ENCODE data around the gene RADIL. TPM values are rescaled to one million over a fixed set of nuclear protein-coding genes. Genes with fewer than 3 reads are reported as not detected.

RADIL gene
- total and polyA plus RNA-seq, 2 donors: 4.9 to 8.0 TPM

DNA sequence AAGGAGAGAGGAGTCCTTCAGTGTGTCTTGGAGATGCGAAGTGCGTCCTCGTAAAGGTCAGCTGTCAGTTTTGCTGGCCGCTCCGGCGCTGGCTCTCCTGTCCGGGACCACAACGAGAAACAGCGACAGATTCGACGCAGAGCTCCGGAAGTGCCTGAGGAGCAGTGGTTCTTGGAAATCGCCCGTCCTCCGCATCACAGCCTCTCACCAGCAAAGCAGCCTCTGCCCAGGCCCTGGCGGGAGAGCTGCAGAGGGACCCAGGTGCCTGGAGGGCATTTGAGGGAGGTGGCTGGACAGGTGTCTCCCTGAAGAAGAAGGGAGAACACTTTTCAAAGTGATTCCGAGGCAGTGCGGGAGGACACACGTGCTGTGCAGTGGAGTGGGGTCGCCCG, 119.7 kb downstream of the RADIL start:
- H3K36me3 ChIP-seq (ENCODE audit: insufficient read depth): peaks cover 11% of the 10 kb centered on the region
- WGBS: 96% methylated on average over 21 of the region's 21 CpGs
- no peaks in the 10 kb centered on the region for H3K4me1 ChIP-seq (ENCODE audit: insufficient read depth)
- H3K4me3 ChIP-seq (ENCODE audit: low read depth, low read length): no peak overlapping the region
- no peak for DNase-seq (ENCODE audit: extremely low spot score)
- H3K27ac ChIP-seq (ENCODE audit: low read depth): no peak overlapping the region

DNA sequence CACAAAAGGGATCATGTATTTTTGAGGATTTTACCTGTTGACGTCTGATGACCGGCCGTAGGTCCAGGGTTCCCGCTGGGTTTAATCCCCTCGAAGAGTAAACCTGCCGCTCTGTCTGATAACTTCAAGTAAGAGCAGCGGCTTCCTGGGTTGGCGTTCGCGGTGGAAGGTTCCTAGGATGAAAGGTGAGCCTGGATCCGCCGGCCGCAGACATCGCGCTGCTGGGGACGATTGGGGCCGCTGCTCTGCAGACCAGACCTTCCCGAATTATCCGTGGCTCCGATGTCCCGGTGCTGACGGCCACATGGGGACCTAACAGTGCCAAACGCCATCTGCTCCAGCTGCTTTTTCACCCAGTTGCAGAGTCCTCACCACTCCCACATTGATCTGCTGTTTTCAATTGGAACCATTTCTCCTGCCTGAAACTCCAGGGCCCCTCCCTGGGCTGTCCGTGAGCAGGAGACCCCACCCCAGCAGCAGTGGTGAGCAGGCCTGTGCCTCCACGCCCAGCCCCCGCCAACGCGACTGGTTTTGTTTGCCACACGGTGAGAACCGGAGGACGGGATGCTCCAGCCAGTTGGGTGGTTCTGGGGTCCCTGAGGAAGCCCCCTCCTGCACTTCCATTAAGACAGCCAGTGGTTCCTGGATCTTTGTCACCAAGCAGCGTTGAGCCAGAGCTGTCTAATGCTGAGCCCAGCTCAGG, 120.3 kb downstream of the RADIL start:
- no peak overlapping the region for H3K4me3 ChIP-seq (ENCODE audit: low read depth, low read length)
- no peak for DNase-seq (ENCODE audit: extremely low spot score)
- H3K36me3 ChIP-seq (ENCODE audit: insufficient read depth): peaks cover 11% of the 10 kb centered on the region
- WGBS: 95% methylated on average over 32 of the region's 32 CpGs
- H3K4me1 ChIP-seq (ENCODE audit: insufficient read depth): no peaks in the 10 kb centered on the region
- no peak overlapping the region for H3K27ac ChIP-seq (ENCODE audit: low read depth)

DNA sequence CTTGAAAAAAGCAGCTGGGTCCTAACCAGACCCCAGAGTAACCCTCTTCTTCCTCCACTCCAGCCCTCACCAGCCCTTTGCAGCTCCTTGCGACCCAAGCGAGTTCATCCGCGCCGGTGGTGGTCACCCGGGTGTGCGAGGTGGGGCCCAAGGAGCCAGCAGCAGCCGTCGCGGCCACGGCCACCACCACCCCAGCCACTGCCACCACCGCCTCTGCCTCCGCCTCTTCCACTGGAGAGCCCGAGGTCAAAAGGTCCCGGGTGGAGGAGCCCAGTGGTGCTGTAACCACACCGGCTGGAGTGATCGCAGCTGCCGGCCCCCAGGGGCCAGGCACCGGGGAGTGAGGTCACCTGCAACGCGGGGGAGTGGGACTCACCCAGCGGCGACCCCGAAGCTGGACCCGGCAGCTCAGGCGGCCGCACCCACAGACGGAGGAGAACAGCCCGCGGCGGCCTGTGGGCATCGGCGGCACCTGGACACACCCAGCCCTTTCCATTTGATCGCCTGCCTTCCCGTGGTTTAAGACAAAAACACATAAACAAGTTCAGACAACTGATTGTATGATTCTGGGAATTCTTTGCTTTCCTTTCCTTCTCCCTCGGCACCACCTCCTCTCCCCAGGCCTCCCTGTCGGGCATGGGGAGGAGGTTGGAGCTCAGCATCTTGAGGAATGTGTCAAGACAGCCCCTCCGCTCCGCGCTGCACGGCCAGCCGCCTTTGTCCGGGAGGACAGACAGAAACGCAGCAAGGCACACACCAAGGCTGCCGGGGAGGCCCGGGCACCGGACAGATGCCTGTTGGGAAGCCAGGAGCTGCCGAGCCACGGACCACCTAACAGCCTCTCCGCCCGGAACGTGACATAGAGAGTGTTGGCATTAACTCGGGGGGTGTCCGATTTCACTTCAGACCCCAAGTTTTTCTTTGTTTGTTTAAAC, 121.1 kb downstream of the RADIL start:
- DNase-seq (ENCODE audit: extremely low spot score): no peak
- Histone ChIP-seq H3K27ac (ENCODE audit: low read depth) (no peak overlapping the region), H3K4me3 (ENCODE audit: low read depth, low read length) (no peak overlapping the region), H3K4me1 (ENCODE audit: insufficient read depth) (no peaks in the 10 kb centered on the region), H3K36me3 (ENCODE audit: insufficient read depth) (peaks cover 11% of the 10 kb centered on the region)
- 95% methylated on average over 54 of the region's 54 CpGs for WGBS

DNA sequence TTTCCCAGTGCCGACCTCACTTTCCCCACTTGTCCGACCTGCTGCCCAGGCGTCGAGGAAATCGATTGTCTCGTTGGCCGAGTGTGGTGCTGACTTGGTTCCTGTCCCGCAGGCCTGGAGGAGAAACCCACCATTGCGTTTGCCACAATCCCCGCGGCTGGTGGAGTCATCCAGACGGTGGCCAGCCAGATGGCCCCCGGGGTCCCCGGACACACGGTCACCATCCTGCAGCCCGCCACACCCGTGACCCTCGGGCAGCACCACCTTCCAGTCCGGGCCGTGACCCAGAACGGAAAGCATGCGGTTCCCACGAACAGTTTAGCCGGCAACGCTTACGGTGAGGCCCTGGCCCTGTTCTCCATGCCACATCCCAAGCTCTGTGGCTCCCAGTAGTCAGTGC, 122.6 kb downstream of the RADIL start:
- WGBS: 94% methylated on average over 26 of the region's 26 CpGs
- Histone ChIP-seq H3K27ac (ENCODE audit: low read depth) (no peak overlapping the region), H3K4me1 (ENCODE audit: insufficient read depth) (no peaks in the 10 kb centered on the region), H3K4me3 (ENCODE audit: low read depth, low read length) (no peak overlapping the region), H3K36me3 (ENCODE audit: insufficient read depth) (peaks cover 11% of the 10 kb centered on the region)
- no peak for DNase-seq (ENCODE audit: extremely low spot score)

DNA sequence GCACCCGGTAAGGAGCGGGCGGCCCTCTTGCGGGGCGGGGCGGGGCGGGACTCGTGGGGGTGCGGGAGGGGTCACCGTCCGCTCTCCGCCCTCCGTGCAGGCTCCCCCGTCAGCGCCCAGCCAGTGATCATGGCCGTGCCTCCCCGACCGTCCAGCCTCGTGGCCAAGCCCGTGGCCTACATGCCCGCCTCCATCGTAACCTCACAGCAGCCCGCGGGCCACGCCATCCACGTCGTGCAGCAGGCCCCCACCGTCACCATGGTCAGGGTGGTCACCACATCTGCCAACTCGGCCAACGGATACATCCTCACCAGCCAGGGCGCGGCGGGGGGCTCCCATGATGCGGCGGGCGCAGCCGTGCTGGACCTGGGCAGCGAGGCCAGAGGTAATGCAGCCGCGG, 124.3 kb downstream of the RADIL start:
- peaks cover 10% of the 10 kb centered on the region for H3K36me3 ChIP-seq (ENCODE audit: insufficient read depth)
- 94% methylated on average over 40 of the region's 40 CpGs for WGBS
- no peaks in the 10 kb centered on the region for H3K4me1 ChIP-seq (ENCODE audit: insufficient read depth)

DNA sequence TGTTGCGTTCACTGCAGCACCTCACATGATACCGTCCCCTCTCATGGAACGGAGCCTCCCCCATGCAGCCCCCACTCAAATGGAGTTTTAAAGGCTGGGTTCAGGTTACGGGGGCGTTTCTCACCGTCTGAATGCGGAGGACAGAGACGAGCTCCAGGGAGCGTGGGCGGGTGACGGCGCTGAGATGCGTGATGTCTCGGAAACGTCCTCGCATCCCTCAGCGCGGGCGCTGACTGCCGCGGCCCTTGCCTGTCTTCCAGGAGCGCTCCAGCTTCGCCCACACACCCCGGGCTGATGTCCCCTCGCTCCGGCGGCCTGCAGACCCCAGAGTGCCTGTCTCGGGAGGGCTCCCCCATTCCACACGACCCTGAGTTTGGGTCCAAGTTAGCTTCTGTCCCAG, 124.7 kb downstream of the RADIL start:
- no peak for DNase-seq (ENCODE audit: extremely low spot score)
- Histone ChIP-seq H3K4me1 (ENCODE audit: insufficient read depth) (no peaks in the 10 kb centered on the region), H3K36me3 (ENCODE audit: insufficient read depth) (peaks cover 6% of the 10 kb centered on the region), H3K27ac (ENCODE audit: low read depth) (no peak overlapping the region), H3K4me3 (ENCODE audit: low read depth, low read length) (no peak overlapping the region)
- 95% methylated on average over 29 of the region's 29 CpGs for WGBS

More for the DNA sequence above, 124.3 kb downstream of the RADIL start:
- Histone ChIP-seq H3K4me3 (ENCODE audit: low read depth, low read length) (no peak overlapping the region), H3K27ac (ENCODE audit: low read depth) (no peak overlapping the region)
- no peak for DNase-seq (ENCODE audit: extremely low spot score)

DNA sequence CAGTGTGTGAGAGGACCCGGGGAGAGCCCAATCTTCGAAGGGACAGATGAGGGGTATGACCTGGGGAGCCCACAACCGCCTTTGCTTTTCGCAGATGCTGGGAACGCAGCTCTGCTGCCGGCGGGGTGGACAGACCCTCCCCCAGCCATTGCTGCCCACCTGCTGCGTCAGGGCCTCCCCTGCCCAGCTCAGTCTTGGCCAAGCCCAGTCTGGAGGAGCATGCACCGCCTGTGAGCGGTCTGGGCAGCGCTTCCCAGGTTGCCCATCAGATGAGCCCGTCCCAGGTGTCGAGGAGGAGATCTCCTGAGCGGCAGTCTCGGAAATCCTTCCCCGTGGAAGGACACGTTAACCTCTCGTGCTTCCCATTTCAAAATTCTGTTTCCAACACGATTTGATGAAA, 125.4 kb downstream of the RADIL start:
- no peak overlapping the region for H3K4me3 ChIP-seq (ENCODE audit: low read depth, low read length)
- DNase-seq (ENCODE audit: extremely low spot score): no peak
- H3K36me3 ChIP-seq (ENCODE audit: insufficient read depth): peaks cover 6% of the 10 kb centered on the region
- no peaks in the 10 kb centered on the region for H3K4me1 ChIP-seq (ENCODE audit: insufficient read depth)
- WGBS: 94% methylated on average over 19 of the region's 19 CpGs
- H3K27ac ChIP-seq (ENCODE audit: low read depth): no peak overlapping the region

DNA sequence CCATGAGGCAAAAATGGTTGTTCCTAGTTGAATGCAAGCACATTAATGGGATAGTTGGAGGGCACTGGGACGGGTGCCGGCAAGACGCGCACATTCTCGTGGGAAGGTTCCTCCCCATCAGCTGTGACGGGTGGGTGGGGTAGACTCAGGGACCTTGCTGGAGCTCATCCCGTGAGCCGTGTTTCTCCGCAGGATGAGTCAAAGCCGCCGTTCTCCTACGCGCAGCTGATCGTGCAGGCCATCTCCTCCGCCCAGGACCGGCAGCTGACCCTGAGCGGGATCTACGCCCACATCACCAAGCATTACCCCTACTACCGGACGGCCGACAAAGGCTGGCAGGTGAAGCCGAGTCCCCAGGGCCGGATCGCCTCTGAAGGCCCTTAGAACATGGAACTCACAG, 128.5 kb downstream of the RADIL start:
- no peak overlapping the region for H3K27ac ChIP-seq (ENCODE audit: low read depth)
- no peaks in the 10 kb centered on the region for H3K36me3 ChIP-seq (ENCODE audit: insufficient read depth)
- no peak overlapping the region for H3K4me3 ChIP-seq (ENCODE audit: low read depth, low read length)
- no peak for DNase-seq (ENCODE audit: extremely low spot score)
- 96% methylated on average over 24 of the region's 24 CpGs for WGBS
- H3K4me1 ChIP-seq (ENCODE audit: insufficient read depth): no peaks in the 10 kb centered on the region

DNA sequence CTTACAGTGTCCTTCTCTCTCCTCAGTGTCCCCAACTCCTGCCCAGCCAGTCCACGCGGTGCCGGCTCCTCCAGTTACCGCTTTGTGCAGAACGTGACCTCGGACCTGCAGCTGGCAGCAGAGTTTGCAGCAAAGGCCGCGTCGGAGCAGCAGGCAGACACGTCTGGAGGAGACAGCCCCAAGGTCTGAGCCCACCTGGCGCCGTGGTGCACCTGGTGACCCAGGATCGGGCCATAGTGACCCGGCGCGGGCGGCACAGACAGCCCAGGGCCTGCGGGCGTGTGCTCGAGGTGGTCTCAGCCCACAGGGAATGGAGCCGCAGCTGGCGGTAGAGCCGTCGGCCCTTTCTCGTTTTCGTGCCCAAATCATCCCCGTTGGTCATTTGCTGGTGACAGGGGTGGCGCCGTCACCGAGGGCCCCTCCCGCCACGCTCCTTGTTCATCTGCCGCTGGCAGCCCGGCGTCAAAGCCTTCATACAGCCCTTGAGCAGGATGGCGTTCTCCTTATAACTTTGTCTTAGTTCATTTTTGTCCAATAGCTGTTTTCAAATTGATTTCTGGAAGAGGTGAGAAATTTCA, 129.0 kb downstream of the RADIL start:
- 93% methylated on average over 36 of the region's 36 CpGs for WGBS
- Histone ChIP-seq H3K36me3 (ENCODE audit: insufficient read depth) (no peaks in the 10 kb centered on the region), H3K27ac (ENCODE audit: low read depth) (no peak overlapping the region), H3K4me1 (ENCODE audit: insufficient read depth) (no peaks in the 10 kb centered on the region), H3K4me3 (ENCODE audit: low read depth, low read length) (no peak overlapping the region)
- DNase-seq (ENCODE audit: extremely low spot score): no peak

DNA sequence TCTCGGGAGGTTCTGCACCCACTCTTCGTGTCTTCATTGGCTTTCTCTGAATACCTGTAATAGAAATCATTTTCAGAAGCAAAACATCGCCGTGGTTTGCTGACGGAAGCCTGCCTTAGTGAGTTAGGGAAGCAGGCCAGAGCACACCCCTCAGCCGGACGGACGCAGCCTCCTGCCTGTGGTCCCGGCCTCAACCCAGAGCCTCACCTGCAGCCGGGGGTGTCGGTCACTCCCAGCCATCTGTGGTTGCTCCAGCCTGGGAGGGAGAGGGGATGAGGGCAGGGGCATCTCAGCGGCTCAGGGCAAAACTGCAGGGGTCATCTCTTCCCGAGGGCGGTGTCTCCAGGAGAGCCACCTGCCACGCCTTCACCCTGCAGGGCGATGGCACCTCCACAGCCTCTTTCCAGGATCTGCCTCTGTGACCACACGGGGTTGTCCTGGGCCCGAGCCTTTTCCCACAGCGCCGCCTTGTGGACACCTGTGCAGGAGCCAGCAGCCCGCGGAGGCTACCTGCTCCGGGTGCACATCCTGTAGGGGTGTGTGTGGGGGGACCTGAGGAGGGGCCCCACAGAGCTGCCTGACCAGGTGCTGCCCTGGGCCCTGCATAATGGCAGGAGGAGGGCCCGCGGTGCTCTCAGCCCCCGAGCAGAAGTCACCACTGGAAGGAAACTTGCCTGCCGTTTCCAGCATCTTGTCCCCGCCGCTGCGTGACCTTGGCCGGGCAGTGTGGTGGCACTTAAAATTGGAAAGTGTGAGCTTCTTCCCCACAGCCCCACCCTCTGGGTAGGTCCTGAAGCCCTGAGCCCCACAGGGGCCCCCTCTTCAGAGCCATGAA, 129.7 kb downstream of the RADIL start:
- DNase-seq (ENCODE audit: extremely low spot score): no peak
- 56% methylated on average over 31 of the region's 31 CpGs for WGBS
- Histone ChIP-seq H3K4me3 (ENCODE audit: low read depth, low read length) (no peak overlapping the region), H3K27ac (ENCODE audit: low read depth) (no peak overlapping the region), H3K4me1 (ENCODE audit: insufficient read depth) (no peaks in the 10 kb centered on the region), H3K36me3 (ENCODE audit: insufficient read depth) (no peaks in the 10 kb centered on the region)

DNA sequence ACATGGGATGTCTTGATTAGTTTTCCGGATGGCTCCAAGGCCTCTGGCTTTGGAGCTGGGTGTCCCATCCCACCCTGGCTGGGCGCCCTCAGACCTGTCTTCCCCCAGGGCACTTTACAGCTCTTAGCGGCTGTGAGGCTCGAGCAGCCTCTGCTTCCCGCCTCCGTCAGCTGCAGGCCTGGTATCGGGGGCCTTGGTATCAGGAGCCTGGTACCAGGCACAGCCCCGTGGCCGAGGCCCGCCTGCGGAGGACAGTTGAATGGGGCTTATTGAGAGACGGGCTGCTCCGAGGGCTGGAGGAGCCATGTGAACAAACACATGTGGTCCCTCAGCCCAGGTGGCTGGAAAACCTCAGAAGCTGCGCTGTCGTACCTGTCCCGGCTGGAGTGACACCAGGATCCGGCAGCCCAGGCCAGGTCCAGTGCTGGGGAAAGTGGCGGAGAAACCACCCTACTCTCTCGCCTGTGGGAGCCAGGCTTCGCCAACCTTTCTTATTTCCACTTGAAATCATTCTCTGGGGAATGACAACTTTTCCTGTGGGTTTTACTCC, 132.0 kb downstream of the RADIL start:
- 94% methylated on average over 20 of the region's 20 CpGs for WGBS
- H3K27ac ChIP-seq (ENCODE audit: low read depth): no peak overlapping the region

DNA sequence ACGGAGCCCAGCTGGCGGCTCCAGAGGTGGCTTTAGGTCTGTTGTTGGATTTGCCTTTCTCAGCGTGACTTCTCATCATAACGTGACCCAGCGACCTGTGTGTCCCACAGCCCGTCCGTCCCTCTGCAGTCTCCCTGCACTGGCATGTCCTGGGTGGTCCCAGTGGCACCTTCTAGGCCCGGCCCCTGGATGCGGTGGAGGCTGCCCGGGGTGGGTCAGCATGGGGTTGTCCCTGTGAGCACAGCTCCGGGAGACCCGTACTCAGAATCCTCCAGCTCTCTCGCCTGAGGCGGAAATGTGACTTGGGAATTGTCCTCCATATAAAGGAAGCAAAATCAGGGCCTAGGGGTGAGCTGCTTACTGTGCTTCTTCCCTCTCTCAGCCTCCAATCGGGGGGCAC, 133.7 kb downstream of the RADIL start:
- no peaks in the 10 kb centered on the region for H3K4me1 ChIP-seq (ENCODE audit: insufficient read depth)
- 84% methylated on average over 15 of the region's 15 CpGs for WGBS

More for the DNA sequence above, 132.0 kb downstream of the RADIL start:
- Histone ChIP-seq H3K36me3 (ENCODE audit: insufficient read depth) (no peaks in the 10 kb centered on the region), H3K4me3 (ENCODE audit: low read depth, low read length) (no peak overlapping the region), H3K4me1 (ENCODE audit: insufficient read depth) (no peaks in the 10 kb centered on the region)
- DNase-seq (ENCODE audit: extremely low spot score): no peak

DNA sequence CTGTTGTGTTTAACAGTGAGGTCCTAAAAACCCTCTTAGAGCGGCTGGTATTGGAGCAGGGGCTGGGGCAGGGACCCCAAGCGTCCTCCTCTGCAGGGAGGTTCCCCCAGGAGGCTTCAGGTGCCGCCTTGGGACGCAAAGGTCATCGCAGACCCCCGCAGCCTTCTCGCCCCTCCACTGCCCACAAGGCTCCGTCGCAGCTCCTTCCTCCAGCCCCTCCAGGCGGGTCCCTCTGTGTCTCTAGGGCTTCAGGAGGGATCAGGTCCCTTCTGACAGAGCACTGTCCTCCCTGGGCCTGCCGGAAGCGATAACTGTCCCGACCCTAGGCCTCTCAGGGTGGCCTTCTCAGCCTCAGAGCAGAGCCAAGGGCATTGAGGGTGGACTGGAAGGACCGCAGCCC, 134.2 kb downstream of the RADIL start:
- WGBS: 89% methylated on average over 14 of the region's 14 CpGs
- no peak overlapping the region for H3K4me3 ChIP-seq (ENCODE audit: low read depth, low read length)
- H3K27ac ChIP-seq (ENCODE audit: low read depth): peak overlapping the region; percentile 3
- no peak for DNase-seq (ENCODE audit: extremely low spot score)
- no peaks in the 10 kb centered on the region for H3K36me3 ChIP-seq (ENCODE audit: insufficient read depth)
- peaks cover 2% of the 10 kb centered on the region for H3K4me1 ChIP-seq (ENCODE audit: insufficient read depth)

More for the DNA sequence above, 133.7 kb downstream of the RADIL start:
- H3K36me3 ChIP-seq (ENCODE audit: insufficient read depth): no peaks in the 10 kb centered on the region
- no peak for DNase-seq (ENCODE audit: extremely low spot score)
- no peak overlapping the region for H3K4me3 ChIP-seq (ENCODE audit: low read depth, low read length)
- H3K27ac ChIP-seq (ENCODE audit: low read depth): no peak overlapping the region

All from urinary bladder (tissue), 4 donors.